ENCODE measurements around the gene PTPRK.

- TF ChIP-seq CTCF (IDR thresholded peaks at IDR 0.05) (no peak), POLR2A (IDR thresholded peaks at IDR 0.05) (no peak), POLR2AphosphoS5 (IDR thresholded peaks at IDR 0.05) (no peak), EP300 (IDR thresholded peaks at IDR 0.05; ENCODE audit: low read depth) (no peak)
These were observed 310.6 kb downstream of the PTPRK start for GRCh38 chr6:128209771-128210170.

Data from transverse colon (tissue), 4 donors.